GM19372 (cell line): ENCODE measurements around the gene DYNLT2B.
"Not testable (repeated sequence)": the region's sequence is repeated elsewhere in the genome, so short reads cannot be mapped to it uniquely, and the experiment has no call there.

ENCODE experiments used
- ATAC-seq: cut with Tn5 transposase; IDR thresholded peaks from one replicate; pipeline ENCODE4 v1.9.1; 2021; ENCODE audit warnings: mild to moderate bottlenecking, low read depth, moderate library complexity; ENCODE audit not compliant: unreplicated experiment

The DYNLT2B gene

DNA sequence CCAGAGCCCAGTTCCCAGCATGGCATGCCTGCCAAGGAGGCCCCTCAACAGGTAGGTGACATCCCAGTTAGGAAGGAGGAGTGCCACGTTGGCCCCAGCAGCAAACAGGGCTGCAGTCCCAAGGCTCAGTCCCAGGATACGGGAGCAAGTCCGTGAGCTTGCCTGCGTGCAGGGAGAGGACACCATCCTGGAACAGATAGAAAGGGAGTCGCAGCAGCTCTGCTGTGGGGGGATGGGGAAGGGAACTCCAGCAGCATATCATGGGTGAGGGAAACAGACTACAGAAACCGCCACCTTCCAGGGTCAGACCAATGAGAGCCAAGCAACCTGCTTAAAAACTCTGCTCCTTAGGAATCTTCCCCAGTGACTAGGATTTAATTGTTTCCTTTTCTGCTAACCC lies 9.4 kb upstream of the DYNLT2B start:
- no peak for ATAC-seq

DNA sequence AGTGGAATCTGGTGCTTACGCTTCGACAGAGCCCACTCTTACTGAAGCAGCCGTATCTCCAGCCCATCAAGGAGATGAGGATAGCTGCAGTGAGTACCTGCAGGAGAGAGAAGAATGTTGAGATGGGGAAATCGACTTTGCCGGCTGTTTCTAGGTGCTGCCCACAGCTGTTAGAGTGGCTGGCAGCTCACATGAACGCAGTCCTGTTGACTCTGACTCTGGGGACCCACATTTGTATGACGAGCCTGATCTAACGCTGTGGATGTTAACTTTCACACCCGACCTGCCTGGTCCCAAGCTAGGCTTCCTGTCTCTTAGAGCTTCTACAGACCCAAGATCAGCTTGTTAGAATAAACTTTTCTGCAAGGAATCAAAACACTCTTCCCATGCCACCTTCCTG lies 8.9 kb upstream of the DYNLT2B start:
- ATAC-seq = no peak

DNA sequence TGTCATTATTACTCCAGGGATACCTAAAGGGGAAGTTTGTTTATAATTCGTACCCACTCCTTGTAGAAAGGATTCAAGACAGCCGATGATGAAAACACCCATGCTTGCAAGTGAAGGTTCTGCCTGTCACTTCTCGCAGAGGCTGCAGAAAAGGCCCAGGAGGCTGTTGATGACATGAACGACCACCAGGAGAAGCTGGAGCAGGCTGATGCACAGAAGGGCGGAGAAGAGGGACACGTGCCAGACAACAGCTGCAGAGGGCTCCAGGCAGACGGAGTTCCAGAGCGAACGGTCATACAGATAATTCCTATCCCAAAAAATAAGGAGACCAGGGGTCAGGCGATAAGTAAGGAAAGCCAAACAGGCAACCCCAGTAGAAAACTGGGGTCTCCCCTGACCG lies 5.7 kb upstream of the DYNLT2B start:
- no peak for ATAC-seq

DNA sequence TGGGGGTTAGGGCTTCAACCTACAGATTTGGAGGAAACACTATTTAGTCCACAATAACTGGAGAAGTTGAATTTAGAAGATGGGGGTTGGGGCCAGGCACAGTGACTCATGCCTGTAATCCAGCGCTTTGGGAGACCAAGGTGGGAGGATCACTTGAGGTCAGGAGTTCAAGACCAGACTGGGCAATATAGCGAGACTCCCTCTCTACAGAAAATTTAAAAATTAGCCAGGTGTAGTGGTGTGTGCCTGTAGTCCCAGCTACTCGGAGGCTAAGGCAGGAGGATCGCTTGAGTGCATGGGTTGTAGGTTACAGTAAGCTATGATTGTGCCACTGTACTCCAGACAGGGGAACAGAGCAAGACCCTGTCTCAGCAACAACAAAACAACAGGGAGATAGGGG lies 5.0 kb upstream of the DYNLT2B start:
- no peak for ATAC-seq

DNA sequence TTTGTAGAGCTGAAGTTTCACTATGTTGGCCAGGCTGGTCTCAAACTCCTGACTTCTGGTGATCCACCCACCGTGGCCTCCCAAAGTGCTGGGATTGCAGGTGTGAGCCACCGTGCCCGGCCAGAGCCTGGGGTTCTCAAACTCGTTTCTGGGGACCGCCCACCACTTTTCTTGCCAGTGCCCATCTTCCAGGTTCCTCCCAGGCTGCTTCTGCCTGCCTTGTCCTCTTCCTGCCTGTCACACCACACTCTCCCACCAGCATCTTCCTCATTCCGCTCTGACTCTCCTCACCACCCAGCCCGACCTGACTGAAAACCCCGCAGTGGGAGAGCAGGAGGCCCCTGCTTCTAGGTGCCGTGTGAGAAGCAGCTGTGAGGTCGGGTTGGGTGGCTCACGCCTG lies 3.1 kb upstream of the DYNLT2B start:
- no peak for ATAC-seq

DNA sequence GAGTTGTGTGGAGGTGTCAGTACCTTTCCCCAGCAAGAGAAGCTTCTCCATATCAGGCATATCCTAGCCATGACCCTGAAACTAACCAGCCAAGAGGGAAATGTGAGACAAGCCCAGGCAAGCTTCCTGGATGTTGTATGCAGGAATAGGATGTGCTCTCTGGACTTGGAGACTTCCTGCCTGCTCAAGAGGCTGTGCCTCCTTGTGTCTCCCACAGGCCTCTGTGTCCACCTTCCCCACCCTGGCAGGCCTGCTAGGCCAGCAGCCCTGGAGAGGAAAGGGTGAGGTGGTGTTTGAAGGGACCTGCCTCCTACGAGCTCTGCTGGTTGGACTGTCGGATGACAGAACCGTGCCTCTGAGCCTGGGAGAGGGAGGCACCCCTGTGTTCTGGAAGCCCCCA lies 2.1 kb upstream of the DYNLT2B start:
- ATAC-seq = no peak

DNA sequence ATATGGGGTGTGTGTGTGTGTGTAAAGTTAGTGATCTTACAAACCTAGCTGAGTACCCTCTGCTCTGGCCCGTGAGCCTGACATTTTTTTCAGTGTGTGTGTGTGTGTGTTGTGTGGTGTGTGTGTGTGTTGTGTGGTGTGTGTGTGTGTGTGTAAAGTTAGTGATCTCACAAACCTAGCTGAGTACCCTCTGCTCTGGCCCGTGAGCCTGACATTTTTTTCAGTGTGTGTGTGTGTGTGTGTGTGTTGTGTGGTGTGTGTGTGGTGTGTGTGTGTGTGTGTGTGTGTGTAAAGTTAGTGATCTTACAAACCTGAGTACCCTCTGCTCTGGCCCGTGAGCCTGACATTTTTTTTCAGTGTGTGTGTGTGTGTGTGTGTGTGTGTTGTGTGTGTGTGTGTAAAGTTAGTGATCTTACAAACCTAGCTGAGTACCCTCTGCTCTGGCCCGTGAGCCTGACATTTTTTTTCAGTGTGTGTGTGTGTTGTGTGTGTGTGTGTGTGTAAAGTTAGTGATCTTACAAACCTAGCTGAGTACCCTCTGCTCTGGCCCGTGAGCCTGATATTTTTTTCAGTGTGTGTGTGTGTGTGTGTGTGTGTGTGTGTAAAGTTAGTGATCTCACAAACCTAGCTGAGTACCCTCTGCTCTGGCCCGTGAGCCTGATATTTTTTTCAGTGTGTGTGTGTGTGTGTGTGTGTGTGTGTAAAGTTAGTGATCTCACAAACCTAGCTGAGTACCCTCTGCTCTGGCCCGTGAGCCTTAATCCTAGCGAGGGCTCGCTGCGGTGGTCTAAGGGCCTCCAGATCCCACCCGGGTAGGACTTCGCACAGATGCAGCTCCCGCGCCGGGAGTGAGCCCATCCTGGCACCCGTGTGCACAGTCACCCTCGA lies 997 bp downstream of the DYNLT2B start:
- not testable (repeated sequence) for ATAC-seq

DNA sequence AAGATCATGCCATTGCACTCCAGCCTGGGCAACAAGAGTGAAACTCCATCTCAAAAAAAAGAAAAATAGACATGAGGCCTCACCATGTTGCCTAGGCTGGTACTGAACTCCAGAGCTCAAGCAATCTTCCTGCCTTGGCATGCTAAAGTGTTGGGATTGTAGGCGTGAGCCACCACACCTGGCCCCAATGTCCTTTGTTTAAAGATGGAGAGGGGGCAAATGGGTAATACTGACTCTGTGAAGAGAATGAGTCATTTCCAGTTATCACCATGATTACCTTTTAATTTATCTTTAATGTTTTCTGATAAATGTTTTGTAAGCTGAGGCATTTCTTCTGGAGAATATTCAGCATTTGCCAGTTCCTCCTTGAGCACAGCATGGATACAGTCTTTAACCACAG lies 2.2 kb downstream of the DYNLT2B start:
- ATAC-seq = no peak

DNA sequence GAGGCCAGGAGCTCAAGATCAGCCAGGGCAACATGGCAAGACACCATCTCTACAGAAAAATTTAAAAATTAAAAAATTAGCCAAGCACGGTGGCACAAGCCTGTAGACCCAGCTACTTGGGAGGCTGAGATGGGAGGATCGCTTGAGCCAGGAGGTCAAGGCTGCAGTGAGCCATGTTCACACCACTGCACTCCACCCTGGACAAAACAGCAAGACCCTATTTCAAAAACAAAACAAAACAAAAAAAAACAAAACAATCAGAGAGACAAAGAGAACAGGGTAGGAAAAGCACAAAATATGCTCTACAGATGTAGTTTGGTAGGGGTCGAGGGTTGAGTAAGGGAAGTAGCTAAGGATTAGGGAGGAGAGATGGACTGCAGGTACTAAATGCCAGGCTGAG lies 3.4 kb downstream of the DYNLT2B start:
- ATAC-seq = no peak

DNA sequence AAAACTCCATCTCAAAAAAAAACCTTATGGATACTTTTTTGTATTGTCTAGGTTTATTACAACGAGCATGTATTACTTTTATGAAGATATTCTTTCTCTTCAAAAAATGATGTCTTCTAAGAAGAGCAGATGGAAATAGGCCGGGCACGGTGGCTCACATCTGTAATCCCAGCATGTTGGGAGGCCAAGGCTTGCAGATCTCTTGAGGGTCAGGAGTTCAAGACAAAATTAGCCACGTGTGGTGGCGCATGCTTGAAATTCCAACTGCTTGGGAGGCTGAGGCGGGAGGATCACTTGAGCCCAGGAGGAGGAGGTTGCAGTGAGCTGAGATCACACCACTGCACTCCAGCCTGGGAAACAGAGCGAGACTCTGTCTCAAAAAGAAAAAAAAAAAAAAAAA lies 4.0 kb downstream of the DYNLT2B start:
- not testable (repeated sequence) for ATAC-seq

DNA sequence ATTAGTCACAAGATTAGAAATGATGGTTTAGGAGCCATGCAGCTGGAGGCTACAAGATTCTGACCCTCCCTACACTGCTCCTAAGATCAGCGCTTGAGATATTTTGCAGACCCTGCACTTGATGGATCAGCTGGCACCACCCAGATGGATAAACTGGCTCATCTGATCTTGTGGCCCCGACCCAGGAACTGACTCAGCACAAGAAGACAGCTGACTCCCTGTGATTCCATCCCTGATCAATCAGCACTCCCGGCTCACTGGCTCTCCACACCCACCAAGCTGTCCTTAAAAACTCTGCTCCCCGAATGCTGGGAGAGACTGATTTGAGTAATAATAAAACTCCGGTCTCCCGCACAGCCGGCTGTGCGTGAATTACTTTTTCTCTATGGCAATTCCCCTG lies 15.1 kb downstream of the DYNLT2B start:
- not testable (repeated sequence) for ATAC-seq

DNA sequence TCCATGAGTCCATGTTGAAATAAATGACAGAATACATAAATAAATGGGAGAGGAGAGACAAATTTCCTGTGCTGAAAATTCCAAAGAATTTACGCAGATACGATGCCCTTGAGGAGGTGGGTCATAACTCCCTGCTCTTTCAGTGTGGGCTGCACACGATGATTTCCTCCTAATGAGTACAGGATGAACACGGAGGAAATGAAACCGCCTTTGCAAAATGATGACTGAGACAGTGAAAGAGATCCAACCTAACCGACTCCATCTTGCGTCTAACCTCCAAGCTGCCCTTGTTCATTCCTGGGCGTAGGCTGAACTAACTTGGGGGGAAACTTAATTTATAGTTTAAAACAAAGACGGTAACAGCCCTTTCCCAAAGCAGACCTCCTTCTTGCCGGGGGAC lies 15.5 kb downstream of the DYNLT2B start:
- ATAC-seq = not testable (repeated sequence)

DNA sequence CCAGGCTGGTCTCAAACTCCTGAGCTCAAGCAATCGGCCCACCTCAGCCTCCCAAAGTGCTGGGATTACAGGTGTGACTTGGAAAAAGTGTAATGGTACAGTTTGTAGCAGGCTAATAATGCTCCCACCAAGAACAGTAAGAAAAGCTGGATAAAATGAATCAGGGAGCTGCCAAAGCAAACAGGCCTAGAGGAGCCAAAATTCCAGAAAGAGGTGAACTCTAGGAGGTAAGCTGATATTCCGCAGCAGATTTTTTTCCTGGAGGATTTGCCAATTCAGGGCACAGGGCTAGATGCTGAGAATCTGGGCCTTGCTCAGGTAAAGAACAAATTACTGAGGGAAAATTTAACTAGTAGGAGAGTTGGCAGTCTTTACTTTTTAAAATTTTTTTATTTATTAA lies 19.5 kb downstream of the DYNLT2B start:
- ATAC-seq = no peak

DNA sequence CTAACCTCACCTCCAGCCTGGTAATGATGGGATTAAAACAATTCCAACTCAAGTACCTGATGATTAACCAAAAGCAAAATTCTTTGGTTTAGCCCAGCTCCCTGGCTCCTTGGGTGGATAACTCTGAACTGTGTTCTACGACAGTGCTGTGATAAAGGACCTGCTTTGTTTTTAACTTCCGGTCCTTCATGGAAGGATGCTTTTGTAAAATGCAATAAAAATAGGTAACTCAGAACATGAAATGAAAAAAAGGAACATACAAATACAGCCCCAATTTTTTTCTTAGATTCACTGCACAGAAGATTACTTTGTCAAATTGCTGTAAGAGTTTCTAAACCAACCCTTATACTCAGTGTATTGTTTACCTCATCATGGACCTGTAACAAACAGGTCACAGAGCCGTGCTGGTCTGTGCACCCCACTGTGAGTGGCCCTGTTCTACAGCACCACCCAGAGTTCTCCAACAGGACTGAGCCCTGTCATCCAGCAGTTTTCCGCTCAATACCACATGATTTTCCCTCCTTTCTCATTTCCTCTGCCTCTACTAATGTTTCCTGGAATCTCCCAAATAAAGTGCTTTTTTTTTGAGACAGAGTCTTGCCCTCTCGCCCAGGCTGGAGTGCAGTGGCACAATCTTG lies 25.6 kb downstream of the DYNLT2B start:
- ATAC-seq = no peak

DNA sequence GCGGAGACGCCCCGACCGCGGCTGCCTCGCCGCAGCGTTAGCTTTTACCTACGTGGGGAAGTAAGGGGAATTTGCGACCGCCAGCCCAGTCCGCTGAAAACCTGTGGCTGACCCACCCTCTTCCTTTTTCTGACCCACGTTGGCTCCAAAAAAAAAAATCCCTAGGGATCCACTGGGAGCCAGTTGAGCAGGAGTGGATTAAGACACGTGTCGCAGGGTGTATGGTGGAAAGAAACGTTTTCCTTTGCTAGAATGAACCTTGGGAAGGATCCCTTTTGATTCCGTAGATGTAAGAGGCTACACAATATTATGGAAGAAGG lies 29.9 kb downstream of the DYNLT2B start:
- ATAC-seq = no peak

DNA sequence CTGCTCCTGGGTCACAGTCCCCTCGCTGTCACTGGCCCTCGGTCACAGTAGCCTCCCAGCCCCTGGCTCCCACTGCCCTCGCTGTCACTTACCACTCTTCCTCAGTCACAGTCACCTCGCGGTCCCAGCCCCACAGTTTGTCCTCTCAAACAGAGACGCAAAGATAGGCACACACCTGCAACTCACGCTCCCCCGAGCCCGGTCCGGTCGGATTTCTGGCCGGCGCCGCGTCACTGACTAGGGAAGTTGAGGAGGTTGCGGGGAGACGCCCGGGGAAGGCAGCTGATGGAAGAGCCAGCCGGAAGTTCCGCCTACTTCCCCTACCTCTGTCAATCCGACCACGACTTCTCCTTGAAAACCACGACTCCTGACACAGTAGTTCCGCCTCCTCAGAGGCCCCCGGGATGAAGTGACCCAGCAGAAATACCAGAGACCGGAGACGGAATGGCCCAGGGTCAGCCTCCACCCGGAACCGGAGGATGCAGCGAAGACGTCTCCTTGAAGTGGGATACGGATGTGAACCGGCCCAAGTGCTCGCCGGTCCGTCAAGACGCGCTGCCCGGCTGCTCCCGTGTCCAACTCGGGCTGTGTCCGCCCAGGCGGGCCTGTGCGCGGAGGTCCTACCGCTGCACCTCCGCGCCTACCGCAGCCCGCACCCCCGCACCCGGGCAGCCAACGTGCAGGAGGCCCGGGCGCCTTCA lies 30.4 kb downstream of the DYNLT2B start, which contains the start of gene PCYT1A:
TSS of gene PCYT1A (minus strand) at position 287 of the 701 bp plus-strand sequence. CDS start 17,195 bp downstream, outside the sequence.
- ATAC-seq = peak; percentile 81

DNA sequence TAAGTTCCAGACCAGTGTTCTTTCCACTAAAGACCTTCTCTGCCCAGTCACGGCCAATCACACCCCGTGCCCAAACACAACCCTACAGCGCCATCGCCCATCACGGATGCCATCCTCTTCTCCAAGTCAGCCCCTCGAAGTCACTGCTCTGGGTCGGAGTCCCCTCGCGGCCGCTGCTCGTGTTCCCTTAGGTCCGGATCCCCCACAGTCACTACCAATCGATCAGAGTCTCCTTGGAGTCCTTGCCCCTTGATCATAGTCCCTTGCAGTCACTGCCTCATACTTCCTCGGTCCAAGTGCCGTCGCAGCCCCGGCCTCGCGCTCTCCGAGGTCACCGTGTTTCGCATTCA lies 31.0 kb downstream of the DYNLT2B start:
- peak; percentile 22 for ATAC-seq

DNA sequence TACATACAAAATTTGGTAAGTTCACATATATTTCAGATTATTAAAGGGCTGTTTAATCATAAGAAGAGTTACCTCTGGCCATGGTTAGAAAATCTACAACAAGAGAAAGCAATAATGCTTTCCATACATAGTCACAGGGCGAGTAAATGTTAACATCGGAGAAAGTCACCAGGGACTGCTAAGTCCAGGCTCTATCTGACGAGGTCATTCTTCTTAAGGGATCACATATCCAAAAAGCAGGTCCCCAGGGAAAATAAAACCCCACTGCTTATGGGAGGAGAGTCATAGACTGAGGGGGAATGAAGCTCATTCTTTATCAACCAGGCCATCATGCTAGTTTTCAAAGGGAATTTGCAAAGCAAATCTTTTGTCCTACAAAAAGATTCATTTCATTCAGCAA lies 33.6 kb downstream of the DYNLT2B start:
- ATAC-seq = no peak

DNA sequence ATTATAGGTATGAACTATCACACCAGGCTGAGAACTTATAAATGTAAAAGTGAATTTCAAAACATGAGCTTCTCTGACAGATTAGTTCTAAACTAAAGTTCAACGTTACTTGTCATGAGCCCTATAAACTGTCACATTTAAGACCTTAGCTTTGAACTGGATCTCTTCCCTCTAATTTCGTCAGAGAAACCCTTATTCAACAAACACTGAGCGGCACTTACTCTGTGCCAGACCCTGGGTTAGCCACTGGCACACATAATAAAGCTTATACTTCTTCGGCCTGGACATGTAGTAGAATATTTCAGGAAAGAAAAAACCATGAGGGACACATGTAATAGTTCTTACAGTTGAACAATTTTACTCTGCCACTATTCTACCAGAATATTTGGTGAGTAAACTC lies 36.1 kb downstream of the DYNLT2B start:
- ATAC-seq = no peak

DNA sequence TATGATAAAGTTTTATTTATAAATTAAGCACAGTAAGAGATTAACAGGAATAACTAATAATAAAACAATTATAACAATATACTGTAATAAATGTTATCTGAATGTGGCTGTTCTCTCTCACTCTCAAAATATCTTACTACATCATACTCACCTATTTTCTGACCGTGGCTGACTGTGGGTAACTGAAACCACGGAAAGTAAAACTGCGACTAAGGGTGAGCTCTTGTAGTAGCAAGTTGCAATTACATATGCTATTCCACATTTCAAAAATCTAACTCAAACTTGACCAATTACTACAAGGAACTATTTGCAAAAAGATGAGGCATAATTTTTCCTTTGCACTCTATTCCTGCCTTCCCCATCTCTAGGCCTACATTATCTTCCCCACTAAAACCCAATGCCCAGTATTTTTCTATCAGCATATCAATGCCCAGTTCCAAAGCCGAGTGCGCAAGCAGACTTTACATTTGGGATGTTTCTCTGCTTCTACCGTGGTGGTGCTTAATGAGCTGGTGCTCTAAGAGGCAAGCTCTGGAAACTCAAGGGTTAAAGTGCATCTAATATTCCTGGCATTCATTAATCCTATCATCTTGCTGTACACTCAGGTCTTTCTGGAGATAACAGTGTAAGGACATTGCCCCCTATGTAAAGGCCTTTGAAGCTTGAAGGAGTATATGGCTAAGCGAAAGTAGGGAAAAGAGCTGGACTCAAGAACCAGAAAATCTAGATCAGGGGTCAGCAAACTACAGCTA lies 37.2 kb downstream of the DYNLT2B start:
- ATAC-seq = no peak

DNA sequence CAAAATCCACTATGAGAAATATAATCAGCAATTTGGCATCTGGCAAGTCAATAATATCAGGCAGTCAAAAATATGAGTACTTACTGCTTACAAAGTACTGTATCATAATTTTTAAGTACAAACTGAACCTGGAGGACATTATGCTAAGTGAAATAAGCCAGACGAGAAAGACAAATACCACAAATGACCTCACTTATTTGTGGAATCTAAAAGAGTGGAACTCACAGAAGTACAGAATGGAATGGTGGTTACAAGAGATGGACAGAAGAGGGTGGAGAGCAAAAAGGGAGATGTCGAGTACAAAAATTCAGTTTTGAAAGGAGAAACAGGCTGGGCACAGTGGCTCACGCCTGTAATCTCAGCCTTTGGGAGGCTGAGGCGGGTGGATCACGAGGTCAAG lies 42.9 kb downstream of the DYNLT2B start:
- ATAC-seq = no peak
